ENCODE data around the gene DNAI1.

DNAI1 gene

DNA sequence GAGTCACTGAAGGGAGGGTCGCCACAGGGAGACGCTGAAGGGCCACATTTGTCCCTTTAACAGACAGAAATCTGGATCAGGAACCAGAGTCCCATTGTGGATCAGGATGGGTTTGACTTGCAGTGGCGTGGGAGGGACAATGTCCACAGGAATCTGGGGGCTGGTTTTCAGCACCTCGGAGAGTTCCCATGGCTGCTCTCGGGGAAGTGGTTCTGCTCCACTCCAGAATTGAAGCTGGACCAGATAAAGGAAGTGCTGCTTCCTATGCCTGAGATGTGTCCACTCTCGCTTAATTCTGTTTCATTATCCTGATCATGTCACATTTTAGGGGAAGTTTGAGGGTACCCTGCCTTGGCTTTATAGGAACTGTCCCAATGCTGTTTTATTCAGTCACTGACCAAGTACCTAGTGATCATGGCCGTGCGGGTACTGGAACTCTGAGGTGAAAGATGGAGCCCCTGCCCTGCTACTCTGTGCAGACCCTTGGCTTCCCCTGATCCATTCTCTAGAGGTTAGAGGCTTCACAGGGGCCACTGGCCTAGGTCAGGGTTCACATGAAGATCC is 35.4 kb downstream of the DNAI1 start:
- no peak for DNase-seq (ENCODE audit: low spot score)
- in situ Hi-C loops (cut with MboI; ENCODE audit: low sequenced_read_pairs, unreplicated experiment), result loop anchor here (10.0 kb wide), 1 partner anchor 49 kb away; no protein-coding TSS in a partner anchor
- TF ChIP-seq, protein P1, sequence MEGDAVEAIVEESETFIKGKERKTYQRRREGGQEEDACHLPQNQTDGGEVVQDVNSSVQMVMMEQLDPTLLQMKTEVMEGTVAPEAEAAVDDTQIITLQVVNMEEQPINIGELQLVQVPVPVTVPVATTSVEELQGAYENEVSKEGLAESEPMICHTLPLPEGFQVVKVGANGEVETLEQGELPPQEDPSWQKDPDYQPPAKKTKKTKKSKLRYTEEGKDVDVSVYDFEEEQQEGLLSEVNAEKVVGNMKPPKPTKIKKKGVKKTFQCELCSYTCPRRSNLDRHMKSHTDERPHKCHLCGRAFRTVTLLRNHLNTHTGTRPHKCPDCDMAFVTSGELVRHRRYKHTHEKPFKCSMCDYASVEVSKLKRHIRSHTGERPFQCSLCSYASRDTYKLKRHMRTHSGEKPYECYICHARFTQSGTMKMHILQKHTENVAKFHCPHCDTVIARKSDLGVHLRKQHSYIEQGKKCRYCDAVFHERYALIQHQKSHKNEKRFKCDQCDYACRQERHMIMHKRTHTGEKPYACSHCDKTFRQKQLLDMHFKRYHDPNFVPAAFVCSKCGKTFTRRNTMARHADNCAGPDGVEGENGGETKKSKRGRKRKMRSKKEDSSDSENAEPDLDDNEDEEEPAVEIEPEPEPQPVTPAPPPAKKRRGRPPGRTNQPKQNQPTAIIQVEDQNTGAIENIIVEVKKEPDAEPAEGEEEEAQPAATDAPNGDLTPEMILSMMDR (IDR thresholded peaks at IDR 0.05; ENCODE audit: borderline replicate concordance, control extremely low read depth, extremely low read depth, insufficient read depth, missing control alignments), result no peak

DNA sequence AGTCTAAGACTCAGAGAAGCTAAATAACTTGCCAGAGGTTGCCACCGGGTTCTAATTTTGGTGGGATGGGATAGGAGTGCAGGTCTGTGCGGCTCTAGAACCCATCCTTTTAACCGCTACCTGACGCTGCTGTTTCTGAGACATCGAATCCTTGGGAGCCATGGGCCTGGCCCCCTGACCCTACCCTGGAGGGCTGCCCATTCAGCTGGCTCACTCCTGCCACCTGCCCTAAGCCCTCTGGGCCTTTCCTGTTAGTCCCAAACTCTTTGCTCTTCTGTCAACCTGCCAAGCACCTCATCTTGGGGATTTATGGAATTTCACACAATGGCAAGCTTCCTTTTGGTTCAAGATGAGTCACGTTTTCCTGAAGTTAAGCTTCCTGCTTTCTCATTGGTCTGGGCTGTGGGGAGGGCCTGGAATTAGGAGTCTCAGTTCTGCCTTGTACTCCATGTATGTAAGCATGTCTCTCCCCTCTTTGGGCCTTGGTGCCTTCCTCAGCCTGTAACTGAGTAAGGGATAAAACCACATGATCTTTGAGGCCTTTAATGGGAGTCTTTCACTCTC is 37.6 kb downstream of the DNAI1 start:
- no peak for DNase-seq (ENCODE audit: low spot score)
- TF ChIP-seq, protein P1 (IDR thresholded peaks at IDR 0.05; ENCODE audit: borderline replicate concordance, control extremely low read depth, extremely low read depth, insufficient read depth, missing control alignments), result no peak
- in situ Hi-C loops (cut with MboI; ENCODE audit: low sequenced_read_pairs, unreplicated experiment), result loop anchor here (10.0 kb wide), 1 partner anchor 51 kb away; no protein-coding TSS in a partner anchor

DNA sequence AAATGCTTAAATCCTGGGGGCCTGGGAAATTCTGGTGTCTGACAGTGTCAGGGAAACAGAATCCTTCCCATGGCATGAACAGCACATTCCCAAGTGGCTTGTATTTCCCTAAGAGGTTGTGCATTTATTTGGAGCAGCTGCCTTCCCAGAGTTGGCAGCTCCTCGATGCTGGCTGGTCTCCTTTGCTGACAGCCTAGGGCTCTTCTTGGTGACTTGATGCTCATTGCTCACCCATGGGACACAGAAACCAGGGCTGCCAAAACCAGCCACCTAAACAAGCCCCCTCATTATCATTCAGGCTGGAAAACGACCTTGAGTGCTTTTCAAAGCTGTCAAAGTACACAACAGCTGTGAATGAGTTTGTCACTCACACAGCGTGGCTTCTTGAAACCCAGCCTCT is 39.9 kb downstream of the DNAI1 start:
- DNase-seq (ENCODE audit: low spot score), result no peak
- in situ Hi-C loops (cut with MboI; ENCODE audit: low sequenced_read_pairs, unreplicated experiment), result loop anchor here (10.0 kb wide), 1 partner anchor 54 kb away; no protein-coding TSS in a partner anchor
- TF ChIP-seq, protein P1 (IDR thresholded peaks at IDR 0.05; ENCODE audit: borderline replicate concordance, control extremely low read depth, extremely low read depth, insufficient read depth, missing control alignments), result no peak

DNA sequence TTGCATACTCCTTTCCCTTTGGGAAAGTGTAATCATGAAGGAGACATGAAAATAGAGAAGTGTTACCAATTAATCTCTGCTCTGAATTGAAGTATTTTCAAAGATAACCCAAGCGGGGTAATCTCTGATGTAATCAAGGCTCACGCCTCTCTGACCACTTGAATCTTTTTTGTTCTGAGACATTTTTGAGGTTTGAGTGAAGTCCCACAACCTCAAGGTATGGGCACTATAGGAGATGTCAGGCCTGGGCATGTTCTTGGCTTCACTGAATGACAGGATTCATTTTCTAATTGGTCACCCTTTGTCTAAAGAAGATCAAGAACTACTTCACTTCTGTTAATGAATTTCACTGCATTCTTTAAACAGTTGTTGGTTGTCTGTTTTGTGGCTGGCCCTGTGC is 40.5 kb downstream of the DNAI1 start:
- DNase-seq (ENCODE audit: low spot score), result no peak
- TF ChIP-seq, protein P1 (IDR thresholded peaks at IDR 0.05; ENCODE audit: borderline replicate concordance, control extremely low read depth, extremely low read depth, insufficient read depth, missing control alignments), result no peak
- in situ Hi-C loops (cut with MboI; ENCODE audit: low sequenced_read_pairs, unreplicated experiment), result loop anchor here (10.0 kb wide), 1 partner anchor 54 kb away; no protein-coding TSS in a partner anchor

DNA sequence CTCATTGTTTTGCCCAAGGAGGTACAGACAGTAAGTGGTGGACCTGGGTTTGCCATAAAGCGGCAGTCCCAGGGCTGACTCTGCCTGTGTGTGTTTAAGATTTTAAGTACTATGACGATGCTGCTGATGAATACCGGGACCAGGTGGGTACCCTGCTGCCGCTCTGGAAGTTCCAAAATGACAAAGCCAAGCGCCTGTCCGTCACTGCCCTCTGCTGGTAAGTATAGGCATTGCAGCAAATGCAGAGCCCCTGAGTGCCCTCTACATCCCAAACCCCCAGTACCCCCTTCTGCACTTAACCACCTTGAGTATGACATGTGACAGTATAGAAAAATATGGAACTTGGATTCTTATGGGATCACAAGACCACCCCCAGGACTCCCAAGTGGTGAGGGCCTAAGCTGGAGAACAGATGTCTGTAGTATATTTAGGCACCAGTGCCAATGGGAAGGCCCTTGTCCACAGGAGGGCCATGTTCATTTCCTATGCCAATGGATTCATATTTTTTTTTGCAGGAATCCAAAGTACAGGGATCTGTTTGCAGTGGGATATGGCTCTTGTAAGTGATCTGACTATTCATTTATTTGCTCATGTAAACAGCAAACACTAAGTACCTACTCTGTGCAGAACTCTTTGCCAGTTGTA is 42.1 kb downstream of the DNAI1 start:
- TF ChIP-seq, protein P1 (IDR thresholded peaks at IDR 0.05; ENCODE audit: borderline replicate concordance, control extremely low read depth, extremely low read depth, insufficient read depth, missing control alignments), result peak; percentile 90
- in situ Hi-C loops (cut with MboI; ENCODE audit: low sequenced_read_pairs, unreplicated experiment), result no loop called here
- DNase-seq (ENCODE audit: low spot score), result peak; percentile 74

DNA sequence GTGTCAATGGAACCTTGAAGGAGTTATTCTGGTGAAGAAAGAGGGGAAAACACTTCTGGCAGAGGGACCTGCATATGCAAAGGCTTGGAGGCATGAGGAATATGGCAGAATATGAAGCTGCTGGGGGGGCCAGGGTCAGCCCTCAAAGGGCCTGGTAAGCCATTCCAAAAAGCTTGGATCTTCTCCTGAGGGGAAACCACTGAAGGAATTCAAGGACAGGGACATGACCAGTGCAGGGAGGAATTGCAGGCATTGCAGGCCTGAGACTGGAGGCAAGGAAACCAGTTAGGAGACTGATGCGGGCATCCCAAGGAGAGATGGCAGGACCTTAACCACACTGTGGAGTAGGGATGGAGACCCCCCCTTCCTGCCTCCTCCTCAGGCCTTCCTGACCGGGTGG is 42.8 kb downstream of the DNAI1 start:
- in situ Hi-C loops (cut with MboI; ENCODE audit: low sequenced_read_pairs, unreplicated experiment), result no loop called here
- DNase-seq (ENCODE audit: low spot score), result no peak
- TF ChIP-seq, protein P1 (IDR thresholded peaks at IDR 0.05; ENCODE audit: borderline replicate concordance, control extremely low read depth, extremely low read depth, insufficient read depth, missing control alignments), result no peak
